Tibial nerve (tissue), 4 donors: ENCODE data around the gene MLX.

ENCODE experiments used
- EP300 ChIP-seq, 2 donors: sonication (generic); formaldehyde crosslinking; IDR thresholded peaks; one replicate each; pipeline ENCODE4 v1.6.1; 2017; ENCODE audit warnings: antibody characterized with exemption in 2 of 2, mild to moderate bottlenecking in 1 of 2
- TF ChIP-seq, protein P1 (sequence below), 5 experiments: fragments of 200-600 bp in 3 of 5; fragments of 450-650 bp in 2 of 5; sonication (generic) in 3 of 5; IDR thresholded peaks; one replicate each; pipeline ENCODE4 v1.5.1; 2016 to 2019; ENCODE audit warnings: antibody characterized with exemption in 5 of 5, mild to moderate bottlenecking in 3 of 5, moderate library complexity in 2 of 5

DNA sequence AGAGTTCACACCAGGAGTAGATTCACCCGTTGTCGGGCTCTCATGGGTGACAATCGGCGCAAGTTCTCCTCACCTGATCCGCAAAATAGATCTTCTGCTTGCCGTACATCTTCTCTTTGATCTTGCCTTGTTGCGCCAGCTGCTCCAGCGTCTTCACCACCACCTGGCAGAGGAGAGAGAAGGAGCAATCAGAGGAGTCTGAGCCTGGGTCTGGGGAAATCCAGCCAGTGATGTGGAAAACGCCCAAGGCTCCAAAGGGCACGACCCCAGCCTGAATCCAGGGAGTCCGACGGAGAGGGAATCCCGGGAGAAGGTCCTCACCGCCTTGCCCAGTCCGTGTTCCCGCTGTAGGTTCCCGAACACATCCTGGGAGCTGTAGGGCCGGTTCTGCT lies 10.2 kb downstream of the MLX start:
- TF ChIP-seq, protein P1, sequence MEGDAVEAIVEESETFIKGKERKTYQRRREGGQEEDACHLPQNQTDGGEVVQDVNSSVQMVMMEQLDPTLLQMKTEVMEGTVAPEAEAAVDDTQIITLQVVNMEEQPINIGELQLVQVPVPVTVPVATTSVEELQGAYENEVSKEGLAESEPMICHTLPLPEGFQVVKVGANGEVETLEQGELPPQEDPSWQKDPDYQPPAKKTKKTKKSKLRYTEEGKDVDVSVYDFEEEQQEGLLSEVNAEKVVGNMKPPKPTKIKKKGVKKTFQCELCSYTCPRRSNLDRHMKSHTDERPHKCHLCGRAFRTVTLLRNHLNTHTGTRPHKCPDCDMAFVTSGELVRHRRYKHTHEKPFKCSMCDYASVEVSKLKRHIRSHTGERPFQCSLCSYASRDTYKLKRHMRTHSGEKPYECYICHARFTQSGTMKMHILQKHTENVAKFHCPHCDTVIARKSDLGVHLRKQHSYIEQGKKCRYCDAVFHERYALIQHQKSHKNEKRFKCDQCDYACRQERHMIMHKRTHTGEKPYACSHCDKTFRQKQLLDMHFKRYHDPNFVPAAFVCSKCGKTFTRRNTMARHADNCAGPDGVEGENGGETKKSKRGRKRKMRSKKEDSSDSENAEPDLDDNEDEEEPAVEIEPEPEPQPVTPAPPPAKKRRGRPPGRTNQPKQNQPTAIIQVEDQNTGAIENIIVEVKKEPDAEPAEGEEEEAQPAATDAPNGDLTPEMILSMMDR (IDR thresholded peaks at IDR 0.05): no peak
- no peak for TF ChIP-seq EP300 (IDR thresholded peaks at IDR 0.05)
